HG02885 (cell line): ENCODE measurements around the gene FBXO45.
"Not testable (repeated sequence)": the region's sequence is repeated elsewhere in the genome, so short reads cannot be mapped to it uniquely, and the experiment has no call there.

Source experiments
- ATAC-seq: cut with Tn5 transposase; IDR thresholded peaks from one replicate; pipeline ENCODE4 v1.9.1; 2021; ENCODE audit warnings: mild to moderate bottlenecking; ENCODE audit not compliant: unreplicated experiment, poor library complexity

The FBXO45 gene

DNA sequence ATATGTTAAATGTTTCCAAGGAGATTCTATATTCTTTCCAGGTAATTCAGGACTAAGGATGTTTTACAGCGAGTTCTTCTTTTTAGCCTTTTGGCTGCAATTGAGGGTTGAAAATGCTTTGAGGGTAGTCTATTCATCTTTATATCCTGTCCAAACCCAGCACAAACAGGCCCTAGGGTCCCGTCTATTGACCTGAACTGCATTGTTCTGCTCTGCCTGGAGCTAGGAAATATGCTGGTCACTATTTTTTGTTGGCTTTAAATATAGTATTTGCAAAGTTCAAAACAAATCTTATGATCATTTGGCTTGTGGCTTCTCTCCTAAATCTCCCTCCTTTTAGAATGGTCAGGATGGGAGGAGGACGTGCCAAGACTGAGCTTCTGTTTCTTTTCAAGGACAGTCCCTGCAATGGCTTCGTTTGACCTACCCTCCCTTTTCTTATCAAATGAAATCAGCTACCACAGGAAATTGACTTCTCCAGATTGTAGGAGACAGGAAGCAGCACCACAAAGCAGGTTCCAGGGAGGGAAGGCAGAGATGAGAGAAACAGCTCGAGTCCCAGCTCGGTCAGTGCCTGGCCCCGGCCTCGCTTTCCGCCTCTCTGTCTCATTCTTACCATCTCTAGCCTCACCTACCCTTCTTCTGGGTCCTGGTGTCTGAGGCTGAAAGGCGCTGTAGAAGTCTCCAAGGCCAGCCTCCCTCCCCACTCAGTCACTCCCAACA is 43.5 kb downstream of the FBXO45 start:
- ATAC-seq: no peak

DNA sequence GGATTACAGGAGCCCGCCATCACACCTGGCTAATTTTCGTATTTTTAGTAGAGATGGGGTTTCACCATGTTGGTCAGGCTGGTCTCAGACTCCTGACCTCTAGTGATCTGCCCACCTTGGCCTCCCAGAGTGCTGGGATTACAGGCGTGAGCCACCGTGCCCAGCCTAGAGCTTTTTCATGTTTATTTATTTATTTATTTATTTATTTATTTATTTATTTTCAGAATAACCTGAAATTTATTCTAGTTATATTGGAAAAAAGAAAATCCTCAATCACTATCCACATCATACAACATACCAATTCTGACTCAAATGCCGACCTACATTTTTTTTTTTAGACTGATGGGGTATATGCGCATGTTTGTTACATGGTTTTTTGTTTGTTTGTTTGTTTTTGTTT is 46.8 kb downstream of the FBXO45 start:
- not testable (repeated sequence) for ATAC-seq

DNA sequence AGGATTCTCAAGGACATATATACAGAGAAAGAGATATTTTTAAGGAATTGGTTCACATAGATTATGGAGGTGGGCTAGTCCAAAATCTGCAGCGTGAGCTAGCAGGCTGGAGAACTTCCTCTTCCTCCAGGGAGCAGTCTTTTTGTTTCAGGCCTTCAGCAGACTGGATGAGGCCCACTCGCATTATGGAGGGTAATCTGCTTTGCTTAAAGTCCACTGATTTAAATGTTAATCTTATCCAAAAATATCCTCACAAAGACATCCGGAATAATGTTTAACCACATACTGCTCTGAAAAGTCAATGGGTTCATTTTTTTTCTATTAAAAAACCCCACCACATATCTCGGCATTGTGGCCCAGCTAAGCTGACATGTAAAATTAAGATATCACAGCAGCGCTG is 48.8 kb downstream of the FBXO45 start:
- no peak for ATAC-seq

DNA sequence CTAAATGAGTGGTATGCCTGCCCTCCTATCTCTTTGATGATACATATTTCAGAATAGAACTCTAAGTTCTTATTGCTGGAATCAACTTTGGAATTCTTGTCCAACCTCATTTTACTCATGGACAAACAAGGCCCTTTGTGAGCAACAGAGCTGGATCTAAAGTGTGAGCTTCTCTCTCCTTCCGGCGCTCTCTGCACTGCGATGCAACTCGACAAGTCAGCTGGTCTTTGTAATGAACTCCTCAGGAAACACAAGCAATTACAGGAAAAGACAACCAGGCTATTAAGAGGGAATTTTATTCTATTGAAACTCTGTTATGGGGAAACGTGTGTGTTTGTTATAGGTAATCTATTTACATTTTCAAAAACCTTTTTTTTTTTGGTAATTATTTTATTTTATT is 50.8 kb downstream of the FBXO45 start:
- ATAC-seq: no peak

DNA sequence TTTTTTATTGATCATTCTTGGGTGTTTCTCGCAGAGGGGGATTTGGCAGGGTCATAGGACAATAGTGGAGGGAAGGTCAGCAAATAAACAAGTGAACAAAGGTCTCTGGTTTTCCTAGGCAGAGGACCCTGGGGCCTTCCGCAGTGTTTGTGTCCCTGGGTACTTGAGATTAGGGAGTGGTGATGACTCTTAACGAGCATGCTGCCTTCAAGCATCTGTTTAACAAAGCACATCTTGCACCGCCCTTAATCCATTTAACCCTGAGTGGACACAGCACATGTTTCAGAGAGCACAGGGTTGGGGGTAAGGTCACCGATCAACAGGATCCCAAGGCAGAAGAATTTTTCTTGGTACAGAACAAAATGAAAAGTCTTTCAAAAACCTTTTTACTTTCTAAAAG is 51.2 kb downstream of the FBXO45 start:
- not testable (repeated sequence) for ATAC-seq

DNA sequence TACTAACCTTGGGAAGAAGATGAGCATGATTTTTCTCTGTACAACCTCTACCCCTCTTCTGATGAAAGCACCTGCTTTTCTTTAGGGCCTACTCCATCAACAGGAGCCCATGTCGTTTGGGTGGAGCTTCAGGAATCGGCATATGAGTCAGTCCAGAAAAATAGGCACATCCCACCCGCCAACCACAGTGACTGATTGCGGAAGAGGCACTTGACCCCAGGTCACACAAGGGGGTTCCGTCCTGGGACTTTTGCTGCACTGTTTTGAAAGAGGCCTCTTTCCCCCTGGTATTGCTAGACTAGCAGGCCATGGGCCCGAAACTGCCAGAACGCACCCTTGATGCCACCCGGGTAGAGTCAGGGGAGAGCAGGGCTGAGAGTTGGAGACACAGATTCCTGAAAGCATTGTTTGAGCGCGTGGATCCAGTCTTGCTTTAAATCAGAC is 51.7 kb downstream of the FBXO45 start:
- peak; percentile 70 for ATAC-seq

DNA sequence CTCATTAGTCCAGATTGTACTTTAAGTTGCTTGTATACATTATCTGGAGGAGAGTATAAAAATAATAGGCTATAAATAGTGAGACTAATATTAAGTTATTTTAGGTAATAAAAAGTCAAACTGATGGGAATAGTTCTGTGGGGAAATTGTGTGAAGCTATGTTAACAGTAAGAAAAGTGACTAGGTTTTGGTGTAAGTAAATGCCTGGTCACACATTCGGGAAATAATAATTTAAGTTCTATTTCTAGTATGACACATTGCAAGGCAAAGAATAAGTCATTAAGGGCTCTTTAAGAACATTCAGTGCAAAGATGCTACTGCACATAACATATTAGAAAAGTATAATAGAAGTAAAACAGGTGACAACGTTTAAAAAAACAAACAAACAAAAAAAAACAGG is 52.2 kb downstream of the FBXO45 start:
- no peak for ATAC-seq

DNA sequence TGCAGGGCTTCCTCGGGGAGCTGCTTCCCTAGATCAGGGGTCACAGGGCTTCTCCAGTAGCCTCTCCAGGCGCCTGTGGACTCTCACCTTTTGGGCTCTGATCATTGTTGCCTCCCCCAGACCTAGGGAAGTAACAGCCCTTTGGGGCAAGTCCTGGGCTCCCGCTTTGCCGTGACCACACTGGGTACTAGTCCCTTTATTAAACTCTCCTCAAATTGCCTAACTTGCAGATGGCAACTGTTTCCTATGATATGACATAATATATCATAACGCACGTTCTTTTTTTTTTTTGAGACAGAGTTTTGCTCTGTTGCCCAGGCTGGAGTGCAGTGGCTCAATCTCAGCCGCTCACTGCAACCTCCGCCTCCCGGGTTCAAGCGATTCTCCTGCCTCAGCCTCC is 53.2 kb downstream of the FBXO45 start:
- ATAC-seq: no peak

DNA sequence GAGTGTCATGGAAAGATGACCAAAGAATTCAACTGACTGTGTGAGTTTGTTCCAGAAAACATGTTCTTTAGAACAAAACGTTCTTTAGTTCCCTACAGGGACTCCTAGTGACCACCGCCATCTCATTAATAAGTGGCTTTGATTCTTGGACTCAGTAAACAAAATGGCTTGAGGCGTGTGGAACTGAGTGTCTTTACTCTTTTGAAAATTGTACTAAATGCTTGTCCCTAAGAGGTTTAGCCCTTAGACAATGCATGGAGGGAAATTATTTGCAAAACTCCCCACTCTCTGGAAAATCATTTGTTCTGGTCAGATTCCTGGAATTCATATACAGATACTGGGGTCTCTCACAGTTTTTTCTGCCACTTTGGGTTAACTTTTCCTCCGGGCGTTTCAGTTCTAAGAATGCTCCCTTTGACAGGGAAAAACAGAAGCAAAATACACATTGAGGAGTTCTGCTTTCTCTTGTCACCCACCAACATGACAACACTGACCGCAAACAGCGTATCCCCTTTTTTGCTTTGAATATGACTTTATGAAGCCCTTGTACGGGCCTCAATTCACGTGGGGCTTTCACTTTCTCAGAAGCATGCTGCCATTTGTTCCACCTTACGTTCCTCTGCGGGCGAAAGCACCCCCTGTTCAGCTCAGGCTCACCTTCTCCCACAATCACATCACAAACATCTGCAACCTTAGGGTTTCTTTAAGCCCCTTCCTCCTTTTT is 55.8 kb downstream of the FBXO45 start:
- peak; percentile 65 for ATAC-seq

DNA sequence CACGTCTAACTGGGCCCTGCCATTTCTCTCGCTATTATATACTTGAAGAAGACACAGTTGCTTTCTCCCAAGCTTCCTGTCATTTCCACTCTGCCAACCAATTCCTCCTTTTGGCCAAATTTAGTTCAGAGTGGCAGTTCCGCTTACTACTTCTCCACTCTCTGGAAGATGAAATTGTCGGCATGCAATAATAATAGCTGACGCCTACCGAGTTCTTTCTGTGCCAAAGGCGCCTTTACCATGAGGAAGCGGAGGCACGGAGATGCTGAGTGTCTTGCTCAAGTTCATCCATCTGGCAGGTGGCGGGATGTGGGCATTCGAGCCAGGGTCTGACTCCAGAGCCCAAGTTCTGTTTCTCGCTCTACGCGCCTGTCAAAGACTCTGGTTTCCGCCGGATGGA is 56.4 kb downstream of the FBXO45 start:
- no peak for ATAC-seq

DNA sequence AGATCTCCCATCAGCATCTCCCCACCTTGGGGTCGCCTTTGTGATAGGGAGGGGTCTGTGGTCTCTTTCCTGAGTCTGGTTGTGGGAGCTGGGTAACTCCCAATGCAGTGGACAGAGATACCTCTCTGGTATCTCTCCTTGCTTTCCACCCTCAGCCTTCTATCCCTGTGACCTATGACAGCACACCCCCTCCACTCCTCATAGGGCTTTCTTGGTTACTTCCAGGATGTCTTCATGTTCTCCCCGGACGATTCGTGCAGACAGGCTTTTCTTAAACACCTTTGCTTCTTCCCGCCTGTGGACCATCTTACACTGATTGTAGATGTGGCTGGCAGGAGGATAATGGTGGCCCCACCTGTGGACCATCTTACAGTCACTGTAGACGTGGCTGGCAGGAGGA is 56.9 kb downstream of the FBXO45 start:
- ATAC-seq: no peak

DNA sequence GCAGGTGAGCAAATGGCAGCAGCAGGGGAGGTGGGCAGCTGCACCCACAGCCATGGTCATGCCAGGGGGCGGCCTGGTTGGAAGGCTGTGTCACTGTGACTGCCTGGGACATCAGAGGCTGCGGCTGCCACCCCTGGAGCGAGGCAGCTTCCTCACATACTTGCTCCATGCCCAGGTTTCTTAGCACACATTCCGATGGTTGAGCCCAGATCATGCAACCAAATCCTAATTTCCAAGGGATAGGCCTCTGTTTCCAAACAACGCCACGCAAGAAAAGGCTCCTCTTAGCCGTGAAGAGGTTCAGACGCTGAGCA is 59.4 kb downstream of the FBXO45 start:
- ATAC-seq: no peak

DNA sequence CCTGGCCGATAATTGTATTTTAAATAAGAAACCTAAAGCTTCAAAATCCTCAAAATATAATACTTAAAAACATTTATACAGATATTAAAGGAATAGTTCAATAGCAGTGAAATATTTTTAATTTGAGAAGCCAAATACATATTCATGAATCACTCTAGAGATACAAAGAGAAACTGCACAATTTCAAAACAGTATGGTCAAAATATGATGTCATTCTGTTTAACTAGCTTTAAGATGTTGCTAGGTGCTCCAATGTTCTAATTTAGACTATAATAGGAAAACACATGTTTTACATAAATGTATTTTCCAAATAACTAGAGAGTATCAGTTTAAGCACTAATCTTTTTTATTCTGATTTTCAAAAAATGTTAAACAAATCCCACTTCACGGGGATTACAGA is 60.8 kb downstream of the FBXO45 start:
- no peak for ATAC-seq

DNA sequence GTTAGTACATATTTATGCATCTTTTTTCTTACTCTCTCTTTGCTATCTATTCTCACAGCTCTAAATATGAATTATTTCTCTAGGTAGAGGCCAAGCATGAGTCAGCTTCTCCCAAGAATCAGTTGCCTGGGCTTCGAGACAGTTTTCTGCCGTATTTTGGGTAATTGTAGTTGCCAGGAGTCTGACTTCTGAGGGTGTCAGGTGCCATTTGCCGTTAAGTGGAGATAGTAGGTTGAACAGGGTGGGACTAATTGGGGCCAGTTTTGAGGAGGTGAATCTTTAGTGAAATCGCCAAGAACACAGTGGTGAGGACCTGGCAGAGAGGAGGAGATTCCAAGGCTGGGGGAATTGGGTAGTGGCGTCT is 63.2 kb downstream of the FBXO45 start:
- no peak for ATAC-seq

DNA sequence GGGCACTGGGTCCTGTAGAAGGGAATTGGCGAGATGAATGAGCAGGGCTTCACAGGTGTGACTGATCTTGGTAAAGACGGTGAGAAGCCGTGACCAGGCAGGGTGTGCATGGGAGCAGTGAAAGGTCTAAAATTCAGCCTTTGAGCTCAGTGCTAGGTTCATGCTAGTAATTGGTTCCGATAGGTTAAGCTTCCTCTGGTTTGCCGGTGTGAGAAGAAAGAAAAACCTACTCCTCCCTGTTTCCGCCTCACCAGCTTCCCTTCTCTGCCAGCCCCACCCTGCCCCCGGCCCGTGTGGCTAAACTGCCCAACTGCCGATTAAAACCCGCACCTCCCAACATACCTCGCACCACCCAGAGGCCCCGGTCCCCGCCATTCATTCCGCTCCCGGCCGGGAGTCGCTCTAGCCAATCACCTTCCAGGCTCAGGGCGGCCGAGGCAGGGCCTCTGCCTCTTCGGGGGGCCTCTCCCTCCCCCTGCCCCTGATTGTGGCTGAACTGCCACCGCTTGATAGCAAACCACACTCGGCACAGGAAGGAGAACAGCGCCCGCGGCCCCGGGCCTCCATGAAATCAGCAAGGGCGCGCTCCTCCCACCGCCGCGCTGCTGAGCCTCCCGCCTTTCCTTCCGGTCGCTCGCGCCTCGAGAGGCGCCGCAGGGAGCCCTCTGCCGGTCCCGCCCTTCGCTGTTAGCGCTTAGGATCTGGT is 63.7 kb downstream of the FBXO45 start:
- ATAC-seq: peak; percentile 80

DNA sequence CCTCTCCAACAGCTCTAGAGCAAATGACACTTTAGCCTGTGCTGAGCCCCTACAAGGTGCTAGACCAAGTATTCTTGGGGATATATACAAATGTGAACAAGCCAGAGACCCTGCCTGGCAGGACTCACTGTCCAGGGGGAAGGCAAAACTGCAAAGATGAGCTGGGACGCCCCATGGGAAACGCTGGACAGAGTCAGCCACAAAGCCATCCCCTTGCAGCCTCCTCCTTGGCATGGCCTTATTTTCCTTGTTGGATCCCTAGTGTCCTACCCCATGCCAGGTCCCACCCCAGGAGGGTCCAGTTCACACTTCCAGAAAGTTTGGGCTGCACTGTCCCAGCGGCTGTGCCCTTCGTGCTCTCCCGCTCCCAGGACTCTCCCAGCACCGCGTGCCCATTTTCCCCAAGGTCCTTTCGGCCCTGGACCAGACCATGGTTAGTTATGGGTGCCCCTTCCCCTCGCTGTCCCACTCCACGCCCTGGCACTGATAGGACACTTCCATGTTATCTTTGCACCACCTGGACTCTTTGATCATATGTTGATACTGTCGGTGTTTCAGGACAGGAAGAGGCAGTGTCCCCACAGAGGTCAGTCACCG is 65.2 kb downstream of the FBXO45 start:
- no peak for ATAC-seq

DNA sequence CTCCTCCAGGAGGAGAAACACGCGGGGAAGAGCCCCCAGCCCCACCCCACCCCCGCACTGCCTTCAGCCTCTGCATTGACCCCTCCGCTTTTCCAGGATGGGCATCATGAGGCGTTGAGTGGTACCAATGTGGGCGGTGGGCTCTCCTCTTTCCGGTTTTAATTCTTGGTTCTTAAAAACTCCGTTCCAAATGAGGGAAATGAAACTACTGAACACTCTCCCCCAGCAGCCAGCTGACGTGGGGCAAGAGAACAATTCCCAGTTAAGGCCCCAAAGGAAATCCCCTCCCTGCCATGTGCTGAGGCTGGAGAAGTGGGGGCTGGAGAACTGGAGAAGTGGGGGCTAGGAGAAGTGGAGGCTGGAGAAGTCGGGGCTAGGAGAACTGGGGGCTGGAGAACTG is 65.8 kb downstream of the FBXO45 start:
- ATAC-seq: no peak

DNA sequence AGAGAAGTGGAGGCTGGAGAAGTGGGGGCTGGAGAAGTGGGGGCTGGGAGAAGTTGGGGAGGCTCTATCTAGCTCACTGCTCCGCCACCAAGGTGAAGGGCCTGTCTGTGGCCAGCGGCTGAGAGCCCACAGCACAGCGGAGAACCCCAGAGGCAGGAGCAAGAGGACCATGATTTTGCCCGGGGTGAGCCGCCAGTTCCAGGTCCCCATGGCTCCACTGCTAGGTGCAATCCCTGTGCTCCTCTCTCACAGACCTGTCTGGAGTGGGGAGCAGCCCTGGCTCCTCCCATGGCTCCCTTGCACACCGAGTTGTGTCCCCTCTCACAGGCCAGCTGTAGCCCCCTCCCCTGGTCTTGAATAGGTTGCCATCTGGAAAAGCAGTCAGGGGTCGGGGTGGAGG is 66.4 kb downstream of the FBXO45 start:
- no peak for ATAC-seq

DNA sequence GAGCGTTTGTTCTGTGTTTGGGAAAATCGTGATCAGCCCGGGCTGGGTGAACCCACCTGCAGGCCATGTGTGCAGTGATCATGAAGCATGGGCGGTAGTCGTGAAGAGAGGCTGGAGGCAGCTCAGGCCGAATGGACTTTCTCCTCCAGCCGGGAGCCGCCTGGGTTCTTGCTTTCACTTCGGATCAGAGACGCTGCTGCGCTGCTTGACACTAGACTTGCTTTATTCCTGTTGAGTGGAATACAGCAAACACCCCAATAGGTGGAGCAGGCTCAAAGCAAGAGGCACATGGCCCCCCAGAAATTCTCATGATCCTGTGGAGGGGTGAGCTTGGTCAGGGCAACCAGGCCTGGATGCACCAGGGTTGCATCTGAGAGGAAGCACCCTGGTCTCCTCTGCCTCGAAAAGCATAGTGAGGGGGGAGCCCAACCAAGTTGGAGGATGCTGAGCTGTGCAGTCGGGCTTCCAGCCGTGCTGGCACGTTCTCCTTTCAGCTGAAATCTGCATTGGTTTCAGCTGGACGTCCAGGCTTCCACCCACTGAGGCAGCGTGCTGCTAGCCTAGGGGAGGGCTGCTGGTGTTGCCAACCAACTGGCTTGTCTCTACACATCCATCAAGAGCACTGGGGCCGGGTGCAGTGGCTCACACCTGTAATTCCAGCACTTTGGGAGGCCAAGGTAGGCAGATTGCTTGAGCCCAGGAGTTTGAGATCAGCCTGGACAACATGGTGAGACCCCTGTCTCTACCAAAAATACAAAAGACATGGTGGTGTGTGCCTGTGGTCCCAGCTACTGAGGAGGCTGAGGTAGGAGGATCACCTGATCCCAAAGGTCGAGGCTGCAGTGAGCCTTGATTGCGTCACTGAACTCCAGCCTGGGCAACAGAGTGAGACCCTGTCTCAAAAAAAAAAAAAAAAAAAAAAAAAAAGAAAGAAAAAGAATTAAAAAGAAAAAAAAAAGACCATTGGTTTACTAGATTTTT is 68.2 kb downstream of the FBXO45 start:
- ATAC-seq: no peak

DNA sequence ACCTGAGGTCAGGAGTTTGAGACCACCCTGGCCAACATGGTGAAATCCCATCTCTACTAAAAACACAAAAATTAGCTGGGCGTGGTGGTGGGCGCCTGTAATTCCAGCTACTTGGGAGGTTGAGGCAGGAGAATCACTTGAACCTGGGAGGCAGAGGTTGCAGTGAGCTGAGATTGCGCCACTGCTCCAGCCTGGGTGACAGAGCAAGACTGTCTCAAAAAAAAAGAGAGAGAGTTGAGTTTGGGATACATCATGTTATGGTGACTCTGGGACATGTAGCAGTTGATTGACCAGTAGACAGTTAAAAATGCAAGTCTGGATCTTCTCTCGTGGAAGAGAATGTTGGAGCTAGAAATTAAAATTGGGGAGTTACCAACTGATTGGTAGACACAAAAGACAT is 69.5 kb downstream of the FBXO45 start:
- ATAC-seq: not testable (repeated sequence)
